ENCODE data around the gene PIP5K1C.

DNA sequence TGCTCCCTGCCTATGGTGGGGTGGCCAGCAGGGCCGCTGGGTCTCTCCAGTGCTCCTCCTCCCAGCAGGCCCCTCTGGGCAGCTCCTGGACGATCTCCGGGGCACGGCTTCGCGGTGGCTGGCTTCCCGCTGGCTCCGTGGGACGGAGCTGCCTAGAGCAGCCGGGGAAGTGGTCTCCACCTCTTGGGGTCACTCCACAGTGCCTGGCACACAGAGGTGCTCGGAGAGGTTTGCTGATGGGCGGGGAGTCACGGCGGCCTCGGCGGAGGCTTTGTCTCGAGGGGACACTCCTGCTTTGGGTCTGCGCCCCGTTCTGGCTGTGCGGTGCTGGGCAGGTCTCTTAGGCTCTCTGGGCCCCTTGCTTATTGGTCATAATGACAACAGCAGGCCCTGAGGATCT lies 63.8 kb downstream of the PIP5K1C start:
- TF ChIP-seq, protein P1, sequence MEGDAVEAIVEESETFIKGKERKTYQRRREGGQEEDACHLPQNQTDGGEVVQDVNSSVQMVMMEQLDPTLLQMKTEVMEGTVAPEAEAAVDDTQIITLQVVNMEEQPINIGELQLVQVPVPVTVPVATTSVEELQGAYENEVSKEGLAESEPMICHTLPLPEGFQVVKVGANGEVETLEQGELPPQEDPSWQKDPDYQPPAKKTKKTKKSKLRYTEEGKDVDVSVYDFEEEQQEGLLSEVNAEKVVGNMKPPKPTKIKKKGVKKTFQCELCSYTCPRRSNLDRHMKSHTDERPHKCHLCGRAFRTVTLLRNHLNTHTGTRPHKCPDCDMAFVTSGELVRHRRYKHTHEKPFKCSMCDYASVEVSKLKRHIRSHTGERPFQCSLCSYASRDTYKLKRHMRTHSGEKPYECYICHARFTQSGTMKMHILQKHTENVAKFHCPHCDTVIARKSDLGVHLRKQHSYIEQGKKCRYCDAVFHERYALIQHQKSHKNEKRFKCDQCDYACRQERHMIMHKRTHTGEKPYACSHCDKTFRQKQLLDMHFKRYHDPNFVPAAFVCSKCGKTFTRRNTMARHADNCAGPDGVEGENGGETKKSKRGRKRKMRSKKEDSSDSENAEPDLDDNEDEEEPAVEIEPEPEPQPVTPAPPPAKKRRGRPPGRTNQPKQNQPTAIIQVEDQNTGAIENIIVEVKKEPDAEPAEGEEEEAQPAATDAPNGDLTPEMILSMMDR (IDR thresholded peaks at IDR 0.05) = no peak
- TF ChIP-seq ZFX (IDR thresholded peaks at IDR 0.05; ENCODE audit: borderline replicate concordance) = no peak

Data from 22Rv1 (cell line).